A549 (cell line): ENCODE data around the gene RASD2. TPM values are rescaled to one million over a fixed set of nuclear protein-coding genes. Genes with fewer than 3 reads are reported as not detected.
A peak's percentile ranks its signal among the peaks of the same experiment; 100 is the strongest.

ENCODE experiments used
- ATAC-seq, 2 experiments: fragments of 200-7000 bp in 1 of 2; fragments of >200 bp in 1 of 2; cut with Nextera tagmentation in 1 of 2; cut with Tn5 transposase in 1 of 2; 3 replicates each; pipeline versions ENCODE4 v1.8.0 to v1.9.1; 2018 to 2020; ENCODE audit warnings: mild to moderate bottlenecking in 1 of 2, moderate library complexity in 1 of 2
- CTCF ChIA-PET: fragments of 300-600 bp; sonication (Branson Sonifier 250); formaldehyde crosslinking; extraction: SDS; loops from one replicate; lab custom pipeline; 2021; ENCODE audit warnings: antibody characterized with exemption, inconsistent platforms; lab: Yijun Ruan, JAX
- POLR2A ChIA-PET: fragments of 350-600 bp; formaldehyde crosslinking; extraction: SDS; loops from one replicate; lab custom pipeline; 2021; ENCODE audit warnings: antibody characterized with exemption, inconsistent platforms; lab: Yijun Ruan, JAX
- DNase-seq, 2 experiments: peaks; one replicate each; pipeline versions ENCODE4 v3.0.0 to v3.0.0-alpha.2; 2011 to 2016; ENCODE audit warnings: low read depth in 1 of 2, low spot score in 1 of 2
- FAIRE-seq: peaks from 2 replicates; lab custom pipeline; 2011; peaks lifted over from hg19 to GRCh38; lab: Jason Lieb, UNC
- H3K27ac ChIP-seq, 2 experiments: fragments of >200 bp; sonication (Bioruptor Twin); formaldehyde crosslinking; 3 replicates each; pipeline ENCODE4 v1.5.1; 2016 to 2017
- H3K4me1 ChIP-seq: fragments of >200 bp; sonication (Bioruptor Twin); formaldehyde crosslinking; 3 replicates; pipeline ENCODE4 v1.6.1; 2016
- H3K4me2 ChIP-seq: fragments of >200 bp; sonication (Bioruptor Twin); formaldehyde crosslinking; 3 replicates; pipeline ENCODE4 v1.6.1; 2016
- H3K4me3 ChIP-seq: fragments of >200 bp; sonication (Bioruptor Twin); formaldehyde crosslinking; 3 replicates; pipeline ENCODE4 v1.5.1; 2016
- H3K9me3 ChIP-seq: fragments of >200 bp; sonication (Bioruptor Twin); formaldehyde crosslinking; 3 replicates; pipeline ENCODE4 v1.6.1; 2016
- CHD2 ChIP-seq: fragments of 150-350 bp; IDR thresholded peaks from 2 replicates; pipeline ENCODE4 v1.6.1; 2014; ENCODE audit warnings: low read length; ENCODE audit not compliant: partially characterized antibody
- CHD4 ChIP-seq: fragments of 200-600 bp; sonication (generic); IDR thresholded peaks from 2 replicates; pipeline ENCODE4 v1.6.1; 2016; ENCODE audit warnings: antibody characterized with exemption, mild to moderate bottlenecking, borderline replicate concordance
- EP300 ChIP-seq, 2 experiments: fragments of >200 bp; sonication (Bioruptor Twin); formaldehyde crosslinking; IDR thresholded peaks; 2 replicates in 1 of 2; 3 replicates in 1 of 2; pipeline ENCODE4 v1.6.1; 2016 to 2017
- ESRRA ChIP-seq: fragments of 150-350 bp; IDR thresholded peaks from 2 replicates; pipeline ENCODE4 v1.6.1; 2014; ENCODE audit warnings: mild to moderate bottlenecking, low read length, borderline replicate concordance
- FOSL2 ChIP-seq, 2 experiments: fragments of 450-650 bp in 1 of 2; fragments of >200 bp in 1 of 2; sonication (Bioruptor Twin) in 1 of 2; formaldehyde crosslinking; IDR thresholded peaks; 2 replicates each; pipeline versions ENCODE4 v1.5.0 to v1.6.1; 2016 to 2020; ENCODE audit warnings: mild to moderate bottlenecking in 1 of 2, moderate library complexity in 1 of 2
- GATA3 ChIP-seq: IDR thresholded peaks from 2 replicates; pipeline ENCODE4 v1.6.1; 2012; ENCODE audit warnings: borderline replicate concordance
- HDAC2 ChIP-seq: fragments of 200-600 bp; sonication (generic); IDR thresholded peaks from 2 replicates; pipeline ENCODE4 v1.6.1; 2016
- HEYL ChIP-seq: fragments of 250-450 bp; sonication (Bioruptor Pico); IDR thresholded peaks from 2 replicates; pipeline ENCODE4 v1.8.0; 2021; ENCODE audit warnings: mild to moderate bottlenecking, moderate library complexity
- KDM1A ChIP-seq: fragments of 200-600 bp; sonication (generic); IDR thresholded peaks from 2 replicates; pipeline ENCODE4 v1.6.1; 2016; ENCODE audit warnings: low read depth, mild to moderate bottlenecking
- MYC ChIP-seq: IDR thresholded peaks from 2 replicates; pipeline ENCODE4 v1.6.1; 2012; ENCODE audit warnings: mild to moderate bottlenecking, inconsistent platforms, low read length, improper control_type of control experiment, borderline replicate concordance
- POLR2AphosphoS2 ChIP-seq: conservative IDR thresholded peaks from 2 replicates; pipeline ENCODE4 v1.6.1; 2012; ENCODE audit warnings: low read length, improper control_type of control experiment, inconsistent platforms
- RARB ChIP-seq: fragments of 250-450 bp; sonication (Bioruptor Pico); IDR thresholded peaks from 2 replicates; pipeline ENCODE4 v1.8.0; 2021; ENCODE audit warnings: mild to moderate bottlenecking, moderate library complexity
- RFX5 ChIP-seq: fragments of 450-650 bp; IDR thresholded peaks from 2 replicates; pipeline ENCODE4 v1.7.1; 2014; ENCODE audit warnings: antibody characterized with exemption, mild to moderate bottlenecking, moderate library complexity
- SREBF2 ChIP-seq: fragments of 450-650 bp; IDR thresholded peaks from 2 replicates; pipeline ENCODE4 v1.6.1; 2014; ENCODE audit warnings: mild to moderate bottlenecking, moderate library complexity
- TFCP2L1 ChIP-seq: fragments of 250-450 bp; sonication (Bioruptor Pico); IDR thresholded peaks from 2 replicates; pipeline ENCODE4 v1.5.0; 2021; ENCODE audit warnings: mild to moderate bottlenecking
- ZC3H11A ChIP-seq: fragments of 450-650 bp; IDR thresholded peaks from 2 replicates; pipeline ENCODE4 v1.6.1; 2014; ENCODE audit warnings: antibody characterized with exemption, mild to moderate bottlenecking
- ZFP36 ChIP-seq: fragments of 450-650 bp; IDR thresholded peaks from 2 replicates; pipeline ENCODE4 v1.6.1; 2014; ENCODE audit warnings: borderline replicate concordance; ENCODE audit not compliant: partially characterized antibody
- ZSCAN20 ChIP-seq: fragments of 250-450 bp; sonication (Bioruptor Pico); IDR thresholded peaks from 2 replicates; pipeline ENCODE4 v1.8.0; 2022; ENCODE audit warnings: mild to moderate bottlenecking, moderate library complexity
- WGBS: methylation state at CpG from one replicate; pipeline ENCODE4 v1.1.6; 2017; ENCODE audit errors: missing lambda C conversion rate; 5-methylcytosine and 5-hydroxymethylcytosine counted together
- polyA plus RNA-seq, 4 experiments: library from polyadenylated mRNA; depleted of rRNA in 3 of 4; stranded (reverse); fragments of >200 nt; fragmentation: RNase III in 1 of 4; extraction: RNeasy Plus Mini Kit Qiagen cat#74134 plus additional on column Dnase treatment in 1 of 4; gene quantifications; 2 replicates in 3 of 4; 3 replicates in 1 of 4; pipeline ENCODE4 v1.2.3, GENCODE V29; 2011 to 2017
- TF ChIP-seq, protein P1 (sequence below): fragments of 250-450 bp; sonication (Bioruptor Pico); IDR thresholded peaks from 2 replicates; pipeline ENCODE4 v1.5.0; 2021; ENCODE audit warnings: mild to moderate bottlenecking, moderate library complexity, borderline replicate concordance

RASD2 gene
- polyA plus RNA-seq, 2 of the 4 experiments (the other 2 are of a cell fraction), result 0.61 to 1.2 TPM

GRCh38 chr22:35523167-35523947, 17.3 kb upstream of the RASD2 start:
- CTCF ChIA-PET, result no interaction called here
- no peak for DNase-seq

DNA sequence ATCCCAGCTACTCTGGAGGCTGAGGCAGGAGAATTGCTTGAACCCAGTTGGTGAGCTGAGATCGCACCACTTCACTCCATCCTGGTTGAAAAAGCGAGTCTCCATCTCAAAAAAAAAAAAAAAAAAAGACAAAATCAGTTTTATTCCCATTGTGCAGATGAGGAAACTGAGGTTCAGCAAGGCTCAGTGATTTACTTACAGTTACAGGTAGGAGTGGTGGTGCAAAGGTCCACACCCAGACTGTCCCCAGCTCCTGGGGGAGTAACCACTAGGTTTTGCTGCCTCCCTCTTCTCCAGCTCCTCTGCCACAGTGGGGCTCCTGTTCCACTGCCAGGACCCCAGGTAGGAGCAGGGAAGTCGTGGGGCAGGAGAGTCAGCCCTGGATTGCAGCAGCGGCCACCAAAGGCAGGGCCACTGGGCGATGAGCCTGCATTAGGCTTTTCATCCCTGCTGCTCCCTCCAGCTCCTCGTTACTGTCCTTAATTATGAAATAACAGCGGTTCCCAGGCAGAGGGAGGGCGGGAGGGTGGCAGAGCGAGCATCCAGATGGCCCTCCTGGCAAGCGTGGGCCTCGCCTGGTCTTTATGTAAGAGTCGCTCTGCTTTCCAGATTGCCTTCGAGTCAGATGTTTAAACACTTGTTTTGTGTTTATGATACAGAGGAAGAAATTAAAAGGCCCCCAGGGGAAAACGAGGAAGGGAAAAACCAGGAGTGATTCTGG, 15.5 kb upstream of the RASD2 start:
- CTCF ChIA-PET, result interaction anchor here (1.2 kb wide), 1 partner anchor 541 kb away, joined by 3 read pairs; no protein-coding TSS in a partner anchor
- H3K4me3 ChIP-seq, result no peak overlapping the region

More at GRCh38 chr22:35523167-35523947, 17.3 kb upstream of the RASD2 start:
- no peaks in the 10 kb centered on the region for H3K9me3 ChIP-seq
- no peak overlapping the region for H3K27ac ChIP-seq
- FAIRE-seq (no peak), ATAC-seq (no peak; a peak in 1 of 6 replicates)
- H3K4me1 ChIP-seq, result 0 out of 3 replicates have a peak, but pooled peaks cover under 1% of the 10 kb centered on the region
- H3K4me2 ChIP-seq, result no peak overlapping the region
- no peak overlapping the region for H3K4me3 ChIP-seq
- no peak for TF ChIP-seq CHD4
- no peak for TF ChIP-seq TFCP2L1 (CRISPR knock-in tag)
- TF ChIP-seq KDM1A, result no peak
- no peak for TF ChIP-seq ESRRA
- no peak for TF ChIP-seq ZFP36
- TF ChIP-seq, protein P1, sequence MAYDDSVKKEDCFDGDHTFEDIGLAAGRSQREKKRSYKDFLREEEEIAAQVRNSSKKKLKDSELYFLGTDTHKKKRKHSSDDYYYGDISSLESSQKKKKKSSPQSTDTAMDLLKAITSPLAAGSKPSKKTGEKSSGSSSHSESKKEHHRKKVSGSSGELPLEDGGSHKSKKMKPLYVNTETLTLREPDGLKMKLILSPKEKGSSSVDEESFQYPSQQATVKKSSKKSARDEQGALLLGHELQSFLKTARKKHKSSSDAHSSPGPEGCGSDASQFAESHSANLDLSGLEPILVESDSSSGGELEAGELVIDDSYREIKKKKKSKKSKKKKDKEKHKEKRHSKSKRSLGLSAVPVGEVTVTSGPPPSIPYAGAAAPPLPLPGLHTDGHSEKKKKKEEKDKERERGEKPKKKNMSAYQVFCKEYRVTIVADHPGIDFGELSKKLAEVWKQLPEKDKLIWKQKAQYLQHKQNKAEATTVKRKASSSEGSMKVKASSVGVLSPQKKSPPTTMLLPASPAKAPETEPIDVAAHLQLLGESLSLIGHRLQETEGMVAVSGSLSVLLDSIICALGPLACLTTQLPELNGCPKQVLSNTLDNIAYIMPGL (CRISPR knock-in tag), result no peak
- TF ChIP-seq SREBF2, result no peak
- no peak for TF ChIP-seq POLR2AphosphoS2
- no peak for TF ChIP-seq HDAC2
- TF ChIP-seq FOSL2 (IDR thresholded peaks at IDR 0.05), result no peak
- TF ChIP-seq FOSL2 (CRISPR knock-in tag; IDR thresholded peaks at IDR 0.05), result no peak
- no peak for TF ChIP-seq MYC
- POLR2A ChIA-PET, result no interaction called here
- 58% methylated on average over 12 of the region's 17 CpGs for WGBS

GRCh38 chr22:35525687-35526332, 14.8 kb upstream of the RASD2 start:
- H3K27ac ChIP-seq, result no peak overlapping the region
- ChIA-PET POLR2A (no interaction called here), CTCF (interaction anchor here (1.2 kb wide), 1 partner anchor 540 kb away, joined by 3 read pairs; no protein-coding TSS in a partner anchor)
- DNase-seq, result no peak
- no peak overlapping the region for H3K4me2 ChIP-seq
- H3K9me3 ChIP-seq, result peaks cover 14% of the 10 kb centered on the region
- TF ChIP-seq ZSCAN20 (CRISPR knock-in tag) (no peak), ZC3H11A (peak; percentile 44), RARB (CRISPR knock-in tag) (no peak), EP300 (IDR thresholded peaks at IDR 0.05) (no peak), HEYL (no peak), GATA3 (no peak)
- H3K4me3 ChIP-seq, result no peak overlapping the region
- FAIRE-seq, result no peak
- no peak for ATAC-seq
- WGBS, result 76% methylated on average over 12 of the region's 12 CpGs
- H3K4me1 ChIP-seq, result no peaks in the 10 kb centered on the region

More for the DNA sequence above, 15.5 kb upstream of the RASD2 start:
- DNase-seq (no peak), FAIRE-seq (no peak), ATAC-seq (no peak)
- no peaks in the 10 kb centered on the region for H3K4me1 ChIP-seq
- POLR2A ChIA-PET, result no interaction called here
- 70% methylated on average over 14 of the region's 14 CpGs for WGBS
- no peak overlapping the region for H3K4me2 ChIP-seq
- no peak overlapping the region for H3K27ac ChIP-seq
- H3K9me3 ChIP-seq, result peaks cover 14% of the 10 kb centered on the region
- TF ChIP-seq KDM1A (no peak), RFX5 (no peak), CHD2 (no peak)
